Umbilical cord (tissue), 2 donors: ENCODE measurements around the gene COG8. TPM values are rescaled to one million over a fixed set of nuclear protein-coding genes. Genes with fewer than 3 reads are reported as not detected.
A peak's percentile ranks its signal among the peaks of the same experiment; 100 is the strongest.
"Not testable (repeated sequence)": the region's sequence is repeated elsewhere in the genome, so short reads cannot be mapped to it uniquely, and the experiment has no call there.

Source experiments
- DNase-seq: peaks from one replicate; pipeline ENCODE4 v3.0.0-alpha.2; 2015; ENCODE audit warnings: low spot score
- total RNA-seq: library from RNA; depleted of rRNA; stranded (reverse); fragments of >200 nt; gene quantifications from one replicate; pipeline ENCODE4 v1.2.3, GENCODE V29; 2014; ENCODE audit warnings: low replicate concordance; ENCODE audit not compliant: insufficient read depth

The COG8 gene
- total RNA-seq, 1 donor from 2014 or later: 47.7 TPM

GRCh38 chr16:69319381-69319780, 20.0 kb downstream of the COG8 start:
- DNase-seq: no peak

GRCh38 chr16:69318911-69319289, 20.5 kb downstream of the COG8 start:
- no peak for DNase-seq

- no peak for DNase-seq
Observed at GRCh38 chr16:69318177-69318910, 21.0 kb downstream of the COG8 start.

- no peak for DNase-seq
Observed at GRCh38 chr16:69316595-69317034, 22.7 kb downstream of the COG8 start.

GRCh38 chr16:69315486-69316311, 23.7 kb downstream of the COG8 start:
- DNase-seq: no peak

GRCh38 chr16:69314534-69314933, 24.8 kb downstream of the COG8 start:
- no peak for DNase-seq

- no peak for DNase-seq
Observed at GRCh38 chr16:69313469-69313868, 25.9 kb downstream of the COG8 start.

GRCh38 chr16:69311533-69312387, 27.6 kb downstream of the COG8 start:
- no peak for DNase-seq

GRCh38 chr16:69310653-69311532, 28.5 kb downstream of the COG8 start, which contains the start of gene VPS4A:
Gene VPS4A (plus strand): TSS chr16:69311350. CDS start chr16:69311512, 162 bp downstream.
- DNase-seq: peak; percentile 98

- no peak for DNase-seq
Observed at GRCh38 chr16:69309316-69309715, 30.0 kb downstream of the COG8 start.

- no peak for DNase-seq
Observed at GRCh38 chr16:69307856-69308255, 31.5 kb downstream of the COG8 start.

GRCh38 chr16:69307091-69307490, 32.3 kb downstream of the COG8 start:
- DNase-seq: peak; percentile 51

GRCh38 chr16:69306031-69306430, 33.3 kb downstream of the COG8 start:
- no peak for DNase-seq

GRCh38 chr16:69302301-69302700, 37.1 kb downstream of the COG8 start:
- DNase-seq: no peak

GRCh38 chr16:69301861-69302260, 37.5 kb downstream of the COG8 start:
- DNase-seq: no peak

- no peak for DNase-seq
Observed at GRCh38 chr16:69301187-69301586, 38.2 kb downstream of the COG8 start.

GRCh38 chr16:69298261-69298660, 41.1 kb downstream of the COG8 start:
- DNase-seq: no peak

- not testable (repeated sequence) for DNase-seq
Observed at GRCh38 chr16:69296771-69297170, 42.6 kb downstream of the COG8 start.

- DNase-seq: no peak
Observed at GRCh38 chr16:69294051-69294450, 45.3 kb downstream of the COG8 start.

- DNase-seq: no peak
Observed at GRCh38 chr16:69293401-69293800, 46.0 kb downstream of the COG8 start.

GRCh38 chr16:69291657-69292056, 47.7 kb downstream of the COG8 start:
- DNase-seq: not testable (repeated sequence)
